ENCODE data around the gene SLC25A38.

SLC25A38 gene

DNA sequence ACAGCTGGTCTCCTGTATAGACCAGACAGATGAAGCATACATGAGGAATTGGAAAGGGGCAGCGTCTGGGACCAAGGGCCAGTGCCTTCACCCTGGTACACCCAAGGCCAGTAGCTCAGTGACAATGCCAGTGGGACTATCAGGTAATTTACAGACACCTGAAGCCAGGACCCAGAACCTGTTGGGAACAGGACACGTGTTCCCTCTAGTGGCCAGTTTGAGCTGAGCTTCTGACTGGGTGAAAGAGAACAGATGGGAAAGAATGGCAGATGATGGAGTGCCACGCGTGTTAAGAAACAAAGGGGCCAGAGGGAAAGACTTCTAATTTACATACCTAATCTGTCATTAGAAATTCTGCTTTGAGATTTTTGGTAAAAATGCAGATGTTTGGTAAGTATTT, 5.1 kb upstream of the SLC25A38 start:
- peak; percentile 70 for DNase-seq (ENCODE audit: low spot score)

- DNase-seq (ENCODE audit: low spot score), result no peak
Measured at GRCh38 chr3:39378957-39379777, 4.0 kb upstream of the SLC25A38 start.

- no peak for DNase-seq (ENCODE audit: low spot score)
Measured at GRCh38 chr3:39379778-39380155, 3.4 kb upstream of the SLC25A38 start.

DNA sequence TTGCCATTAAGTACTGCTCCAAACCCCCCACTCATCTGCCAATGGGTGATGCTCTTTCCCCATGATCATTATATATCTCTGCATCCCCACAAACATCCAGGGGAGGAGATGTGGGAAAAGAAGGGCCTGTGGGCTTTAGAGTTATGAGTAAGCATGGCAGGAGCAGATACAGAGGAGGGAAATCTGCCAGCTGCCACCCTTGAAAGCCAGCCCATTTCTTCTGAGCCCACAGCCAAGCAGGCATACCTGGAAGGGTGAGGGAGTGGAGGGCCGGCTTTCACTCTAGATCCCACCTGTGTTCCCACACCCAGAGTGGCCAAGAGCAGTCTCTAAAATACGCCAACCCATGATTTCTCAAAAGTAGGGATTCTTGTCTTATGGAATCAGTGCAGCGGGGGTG, 1.7 kb upstream of the SLC25A38 start:
- no peak for DNase-seq (ENCODE audit: low spot score)

DNA sequence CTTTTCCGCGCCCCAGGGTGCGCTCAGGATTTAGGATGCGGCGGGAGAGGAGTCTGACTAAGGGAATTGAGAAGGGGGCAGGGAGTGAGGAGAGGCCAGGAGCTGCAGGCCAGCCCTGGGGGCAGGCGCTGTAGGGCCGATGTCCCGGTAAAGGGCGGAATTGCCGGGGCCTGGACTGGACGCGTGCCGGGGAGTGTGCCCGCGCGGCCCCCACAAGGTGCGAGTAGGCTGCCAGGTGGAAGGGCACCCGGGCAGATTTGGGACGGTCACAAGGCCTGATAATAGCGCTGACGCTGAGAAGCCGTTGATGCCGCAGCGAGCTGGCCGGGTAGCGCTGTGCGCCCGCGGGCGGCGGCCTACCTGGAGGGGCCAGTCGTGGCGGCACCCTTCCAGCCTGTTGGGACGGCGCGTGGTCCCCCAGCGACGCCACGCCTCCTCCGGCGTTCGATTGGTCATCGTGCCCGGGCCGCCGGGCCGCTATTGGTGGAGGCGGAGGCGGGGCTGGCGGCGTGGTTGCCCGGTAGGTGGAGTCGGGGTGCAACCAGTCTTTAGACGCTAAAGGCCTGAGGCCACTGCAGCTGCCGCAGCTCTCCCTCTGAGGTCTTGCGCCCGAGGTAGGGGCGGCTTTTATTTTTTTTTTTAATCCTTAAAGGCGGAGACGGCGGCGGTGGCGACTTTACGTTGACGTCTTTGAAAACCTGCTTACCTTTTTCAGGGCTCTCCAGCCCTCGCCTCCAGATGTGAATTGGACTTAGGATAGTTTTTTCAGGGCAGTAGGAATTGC, 903 bp downstream of the SLC25A38 start:
- peak; percentile 99 for DNase-seq (ENCODE audit: low spot score)

GRCh38 chr3:39384665-39385000, 1.5 kb downstream of the SLC25A38 start:
- DNase-seq (ENCODE audit: low spot score), result no peak

DNA sequence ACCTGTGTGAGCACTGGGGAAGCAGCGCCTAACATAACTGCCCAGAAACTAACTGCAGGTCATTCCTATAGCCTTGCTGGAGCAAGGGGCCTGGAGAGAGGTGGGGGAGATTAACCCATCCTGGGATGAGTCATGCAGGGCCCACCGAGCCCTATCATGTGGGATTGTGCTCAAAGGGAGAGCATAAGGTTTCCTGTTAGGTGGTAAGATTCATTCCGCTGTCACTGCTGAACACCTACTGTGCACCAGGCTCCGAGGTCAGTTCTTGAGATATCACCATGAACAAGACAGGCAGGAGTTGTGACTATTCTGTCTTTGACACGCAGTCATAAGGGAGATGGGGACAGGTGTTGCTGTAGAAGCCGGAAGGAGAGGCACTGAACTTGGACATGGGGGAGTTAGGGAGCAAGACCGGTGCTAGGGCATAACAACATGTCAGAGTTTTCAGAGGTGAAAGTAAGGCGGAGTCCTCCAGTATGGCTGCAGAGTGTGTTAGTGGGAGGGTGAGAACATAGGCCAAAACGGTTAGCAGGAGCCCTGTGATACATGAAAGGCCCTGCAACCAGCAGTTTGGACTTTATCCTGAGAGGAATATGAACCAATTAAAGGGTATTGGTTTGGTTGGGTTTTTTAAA, 2.4 kb downstream of the SLC25A38 start:
- no peak for DNase-seq (ENCODE audit: low spot score)

GRCh38 chr3:39386318-39386717, 3.1 kb downstream of the SLC25A38 start:
- no peak for DNase-seq (ENCODE audit: low spot score)

GRCh38 chr3:39387411-39387975, 4.3 kb downstream of the SLC25A38 start:
- no peak for DNase-seq (ENCODE audit: low spot score)

GRCh38 chr3:39388153-39388552, 5.0 kb downstream of the SLC25A38 start:
- no peak for DNase-seq (ENCODE audit: low spot score)

DNA sequence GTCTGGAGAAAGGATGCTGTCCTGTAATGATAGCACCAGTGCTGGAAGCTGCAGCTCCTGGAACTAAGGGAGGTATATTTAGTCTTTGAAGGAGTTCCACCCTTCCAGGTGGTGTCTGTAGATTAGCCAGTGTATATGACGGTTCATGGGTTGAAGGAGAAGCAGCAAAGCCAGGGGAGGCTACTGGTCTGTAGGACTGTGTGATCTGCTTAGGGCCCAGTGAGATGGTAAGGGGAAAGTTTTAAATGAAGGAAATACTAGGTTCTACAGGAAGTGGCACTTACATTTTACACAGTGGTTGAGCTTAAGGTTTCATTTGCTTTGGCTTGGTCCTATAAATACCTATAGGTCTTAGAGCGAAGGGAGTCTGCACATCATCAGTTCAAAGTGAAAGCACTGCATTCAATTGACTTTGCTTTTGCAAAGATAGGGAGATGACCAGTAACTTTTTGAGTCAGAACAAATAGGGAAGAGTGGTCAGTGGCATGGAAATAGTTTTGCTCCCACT, 5.6 kb downstream of the SLC25A38 start:
- DNase-seq (ENCODE audit: low spot score), result no peak

DNA sequence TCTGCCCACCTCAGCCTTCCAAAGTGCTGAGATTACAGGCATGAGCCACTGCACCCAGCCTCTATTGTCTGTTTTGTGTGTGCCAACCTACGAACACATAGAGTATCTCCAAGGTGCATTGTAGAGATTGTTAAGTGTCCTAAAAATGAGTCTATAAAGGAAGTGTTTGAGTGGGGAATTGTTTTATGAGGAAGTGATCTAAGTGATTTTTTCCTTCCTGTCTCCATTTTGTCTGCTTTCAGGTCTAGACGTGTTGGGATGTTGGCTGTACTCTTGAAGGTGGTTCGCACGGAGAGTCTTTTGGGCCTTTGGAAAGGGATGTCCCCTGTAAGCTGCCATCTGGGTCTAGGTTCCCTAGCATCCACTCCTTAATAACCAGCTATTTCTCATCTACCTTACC, 7.0 kb downstream of the SLC25A38 start:
- DNase-seq (ENCODE audit: low spot score), result no peak

DNA sequence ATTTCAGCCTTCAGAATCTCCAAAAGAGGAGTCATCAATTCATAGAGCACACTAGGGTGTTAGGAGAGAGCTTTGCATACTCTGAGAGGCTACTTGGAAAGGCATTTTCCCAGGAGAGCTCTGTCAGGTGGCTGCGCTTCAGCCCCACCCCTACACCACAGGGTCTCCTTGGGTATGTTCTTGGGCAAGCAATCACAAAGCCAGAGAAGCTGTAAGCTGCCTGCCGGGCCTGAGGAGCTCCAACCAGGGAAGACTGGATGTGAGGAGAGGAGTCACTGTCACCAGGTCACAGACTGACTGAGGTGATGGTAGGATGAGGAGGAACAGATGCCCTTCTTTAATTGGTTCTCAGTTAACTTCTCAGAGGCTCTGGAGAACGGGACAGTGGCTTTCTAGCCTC, 13.5 kb downstream of the SLC25A38 start:
- DNase-seq (ENCODE audit: low spot score), result no peak

GRCh38 chr3:39398700-39399099, 15.5 kb downstream of the SLC25A38 start:
- no peak for DNase-seq (ENCODE audit: low spot score)

DNA sequence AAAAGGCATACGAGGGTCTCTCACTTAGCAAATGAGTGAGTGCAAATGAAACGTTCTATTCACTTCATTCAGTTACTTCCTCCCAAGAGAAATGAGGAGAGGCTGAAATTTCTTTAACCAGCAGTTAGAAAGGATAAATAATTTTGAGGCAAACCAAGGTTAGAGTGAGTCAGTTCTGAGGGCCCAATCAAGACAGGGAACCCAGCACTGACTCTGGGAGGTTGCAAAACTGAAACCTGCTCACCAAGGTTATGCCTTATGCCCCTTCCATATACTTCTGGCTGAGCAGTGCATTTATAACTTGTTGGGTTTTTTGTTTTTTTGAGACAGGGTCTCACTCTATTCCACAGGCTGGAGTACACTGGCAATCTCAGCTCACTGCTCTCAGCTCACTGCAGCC, 18.8 kb downstream of the SLC25A38 start:
- DNase-seq (ENCODE audit: low spot score), result no peak

DNA sequence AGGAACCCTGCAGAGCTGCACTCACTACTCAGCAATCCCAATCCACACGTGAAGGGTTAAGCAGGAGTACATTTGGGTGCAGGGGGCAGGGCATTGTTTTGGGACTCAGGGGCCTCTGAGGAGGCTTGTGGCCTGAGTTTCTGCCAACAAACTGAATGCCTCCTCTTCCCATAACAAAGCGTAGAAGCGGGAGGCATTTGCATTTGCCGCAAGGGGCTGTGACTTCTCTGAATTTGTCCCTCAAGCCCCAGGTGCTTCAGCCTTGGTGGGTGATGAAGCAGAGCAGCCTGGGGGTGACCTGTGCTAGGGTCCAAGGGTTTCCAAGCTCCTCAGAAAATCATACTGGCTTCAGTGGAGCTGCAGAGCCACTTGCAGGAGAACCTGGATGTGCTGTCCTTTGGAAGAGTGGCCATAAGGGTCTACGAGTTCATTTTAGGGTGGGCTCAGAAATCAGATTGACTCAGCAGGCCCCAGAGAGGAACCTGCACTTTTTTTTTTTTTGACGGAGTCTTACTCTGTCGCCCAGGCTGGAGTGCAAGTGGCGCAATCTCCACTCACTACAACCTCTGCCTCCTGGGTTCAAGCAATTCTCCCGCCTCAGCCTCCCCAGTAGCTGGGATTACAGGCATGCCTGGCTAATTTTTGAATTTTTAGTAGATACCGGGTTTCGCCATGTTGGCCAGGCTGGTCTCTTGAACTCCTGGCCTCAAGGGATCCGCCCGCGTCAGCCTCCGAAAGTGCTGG, 21.9 kb downstream of the SLC25A38 start:
- DNase-seq (ENCODE audit: low spot score), result peak; percentile 50

- DNase-seq (ENCODE audit: low spot score), result no peak
Measured at GRCh38 chr3:39405687-39406367, 22.7 kb downstream of the SLC25A38 start.

GRCh38 chr3:39406368-39407258, 23.4 kb downstream of the SLC25A38 start, which contains the start of gene RPSA:
Gene RPSA (plus strand): TSS chr3:39406720. CDS start chr3:39407654, 934 bp downstream.
- peak; percentile 91 for DNase-seq (ENCODE audit: low spot score)

GRCh38 chr3:39407259-39407629, 24.1 kb downstream of the SLC25A38 start:
- no peak for DNase-seq (ENCODE audit: low spot score)
